WTC11 (cell line): Measurements from ENCODE around the gene PLCG2. TPM values are rescaled to one million over a fixed set of nuclear protein-coding genes. Genes with fewer than 3 reads are reported as not detected.

ENCODE experiments used
- ATAC-seq: fragments of 200-7000 bp; cut with Tn5 transposase; 2 replicates; pipeline ENCODE4 v1.10.0; 2021; ENCODE audit warnings: mild to moderate bottlenecking, moderate library complexity
- CTCF ChIA-PET: fragments of 300-600 bp; sonication (Branson Sonifier 250); formaldehyde crosslinking; loops from one replicate; lab custom pipeline; 2021; ENCODE audit warnings: antibody characterized with exemption; lab: Charles Lee
- POLR2A ChIA-PET: fragments of 350-600 bp; sonication (Branson Sonifier 250); formaldehyde crosslinking; loops from one replicate; lab custom pipeline; 2021; ENCODE audit warnings: antibody characterized with exemption; lab: Charles Lee
- DNase-seq: peaks from one replicate; pipeline ENCODE4 v3.0.0; 2021; ENCODE audit warnings: low spot score
- H3K27ac Mint-ChIP-seq: 2 replicates; pipeline ENCODE4 v1.8.0; 2021; ENCODE audit warnings: mixed read lengths
- H3K27me3 Mint-ChIP-seq: 2 replicates; pipeline ENCODE4 v1.8.0; 2021; ENCODE audit warnings: low read depth, mild to moderate bottlenecking, moderate library complexity, mixed read lengths
- H3K36me3 Mint-ChIP-seq: 2 replicates; pipeline ENCODE4 v1.8.0; 2021; ENCODE audit warnings: mixed read lengths
- H3K4me1 Mint-ChIP-seq: 2 replicates; pipeline ENCODE4 v1.8.0; 2022; ENCODE audit warnings: mixed read lengths
- H3K4me3 Mint-ChIP-seq: 2 replicates; pipeline ENCODE4 v1.8.0; 2021; ENCODE audit warnings: mild to moderate bottlenecking, moderate library complexity, mixed read lengths
- H3K9me3 Mint-ChIP-seq: 2 replicates; pipeline ENCODE4 v1.8.0; 2021; ENCODE audit warnings: mixed read lengths
- GABPB1 ChIP-seq: sonication (generic); formaldehyde crosslinking; IDR thresholded peaks from 2 replicates; pipeline ENCODE4 v1.8.1; 2023; ENCODE audit warnings: mild to moderate bottlenecking, missing genetic modification reagents
- GTF2I ChIP-seq: fragments of 250-450 bp; sonication (Bioruptor Pico); conservative IDR thresholded peaks from 2 replicates; pipeline ENCODE4 v1.4.0; 2021; ENCODE audit warnings: mild to moderate bottlenecking
- NFATC4 ChIP-seq: fragments of 250-450 bp; sonication (Bioruptor Pico); IDR thresholded peaks from 2 replicates; pipeline ENCODE4 v1.9.0; 2021; ENCODE audit warnings: mild to moderate bottlenecking
- NR2C2 ChIP-seq: sonication (generic); formaldehyde crosslinking; IDR thresholded peaks from 2 replicates; pipeline ENCODE4 v1.8.0; 2022; ENCODE audit warnings: mild to moderate bottlenecking, missing genetic modification reagents
- RORB ChIP-seq: fragments of 250-450 bp; sonication (Bioruptor Pico); IDR thresholded peaks from 2 replicates; pipeline ENCODE4 v1.9.0; 2021; ENCODE audit warnings: mild to moderate bottlenecking
- TEAD4 ChIP-seq: sonication (generic); formaldehyde crosslinking; IDR thresholded peaks from 2 replicates; pipeline ENCODE4 v1.8.0; 2022; ENCODE audit warnings: mild to moderate bottlenecking, missing genetic modification reagents
- ZNF423 ChIP-seq: fragments of 250-450 bp; sonication (Bioruptor Pico); IDR thresholded peaks from 2 replicates; pipeline ENCODE4 v2.1.2; 2022; ENCODE audit warnings: mild to moderate bottlenecking, moderate library complexity
- total RNA-seq: library from RNA; stranded (reverse); gene quantifications from 3 replicates; pipeline ENCODE4 v1.2.3, GENCODE V29; 2021
- TF ChIP-seq, protein P1 (sequence below): sonication (generic); formaldehyde crosslinking; IDR thresholded peaks from 2 replicates; pipeline ENCODE4 v1.8.0; 2022; ENCODE audit warnings: mild to moderate bottlenecking, missing genetic modification reagents
- TF ChIP-seq, protein P2 (sequence below): sonication (generic); formaldehyde crosslinking; IDR thresholded peaks from 2 replicates; pipeline ENCODE4 v1.8.1; 2023; ENCODE audit warnings: mild to moderate bottlenecking, missing genetic modification reagents, moderate library complexity
- TF ChIP-seq, protein P3 (sequence below): sonication (generic); formaldehyde crosslinking; IDR thresholded peaks from 2 replicates; pipeline ENCODE4 v1.8.0; 2022; ENCODE audit warnings: missing genetic modification reagents
- TF ChIP-seq, protein P4 (sequence below): sonication (generic); formaldehyde crosslinking; IDR thresholded peaks from 2 replicates; pipeline ENCODE4 v1.8.0; 2022; ENCODE audit warnings: mild to moderate bottlenecking, missing genetic modification reagents
- TF ChIP-seq, protein P5 (sequence below): sonication (generic); formaldehyde crosslinking; IDR thresholded peaks from 2 replicates; pipeline ENCODE4 v1.8.1; 2023; ENCODE audit warnings: mild to moderate bottlenecking, moderate library complexity, missing genetic modification reagents

PLCG2 gene
- total RNA-seq, 1 experiment from 2014 or later: 7.0 TPM

DNA sequence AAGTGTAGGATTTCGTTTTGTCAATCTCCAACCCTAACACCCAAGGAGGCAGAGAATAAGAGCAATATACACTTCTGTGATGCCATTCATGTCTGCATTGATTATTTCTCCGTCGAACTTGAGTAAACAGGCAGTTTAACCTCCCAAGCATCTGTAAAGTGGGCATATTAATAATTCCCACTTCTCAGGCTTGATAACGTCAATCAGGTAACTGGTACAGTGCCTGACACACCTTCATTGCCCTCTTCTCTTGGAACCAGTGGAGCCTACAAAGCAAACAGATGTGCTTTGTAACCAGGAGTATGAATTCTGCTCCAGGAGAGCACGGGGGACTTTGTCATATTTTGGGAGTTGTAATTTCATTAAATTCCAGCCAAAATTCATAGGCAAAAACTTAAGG, 32.5 kb upstream of the PLCG2 start:
- CTCF ChIA-PET: no interaction called here
- POLR2A ChIA-PET: no interaction called here
- peaks cover 16% of the 10 kb centered on the region for H3K4me1 Mint-ChIP-seq
- DNase-seq: no peak
- H3K4me3 Mint-ChIP-seq: peak overlapping the region; percentile 69
- H3K27me3 Mint-ChIP-seq: peaks cover 11% of the 10 kb centered on the region
- no peak overlapping the region for H3K27ac Mint-ChIP-seq
- H3K9me3 Mint-ChIP-seq: no peaks in the 10 kb centered on the region; the same call in 1 of the 2 replicates
- H3K36me3 Mint-ChIP-seq: no peaks in the 10 kb centered on the region
- TF ChIP-seq, protein P1, sequence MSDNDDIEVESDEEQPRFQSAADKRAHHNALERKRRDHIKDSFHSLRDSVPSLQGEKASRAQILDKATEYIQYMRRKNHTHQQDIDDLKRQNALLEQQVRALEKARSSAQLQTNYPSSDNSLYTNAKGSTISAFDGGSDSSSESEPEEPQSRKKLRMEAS (CRISPR knock-in tag): 0 out of 2 replicates have a peak, but pooled peaks have one; percentile 11
- TF ChIP-seq, protein P2, sequence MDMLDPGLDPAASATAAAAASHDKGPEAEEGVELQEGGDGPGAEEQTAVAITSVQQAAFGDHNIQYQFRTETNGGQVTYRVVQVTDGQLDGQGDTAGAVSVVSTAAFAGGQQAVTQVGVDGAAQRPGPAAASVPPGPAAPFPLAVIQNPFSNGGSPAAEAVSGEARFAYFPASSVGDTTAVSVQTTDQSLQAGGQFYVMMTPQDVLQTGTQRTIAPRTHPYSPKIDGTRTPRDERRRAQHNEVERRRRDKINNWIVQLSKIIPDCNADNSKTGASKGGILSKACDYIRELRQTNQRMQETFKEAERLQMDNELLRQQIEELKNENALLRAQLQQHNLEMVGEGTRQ: no peak
- TF ChIP-seq, all 79 proteins: peak for 1
- no peak for ATAC-seq

DNA sequence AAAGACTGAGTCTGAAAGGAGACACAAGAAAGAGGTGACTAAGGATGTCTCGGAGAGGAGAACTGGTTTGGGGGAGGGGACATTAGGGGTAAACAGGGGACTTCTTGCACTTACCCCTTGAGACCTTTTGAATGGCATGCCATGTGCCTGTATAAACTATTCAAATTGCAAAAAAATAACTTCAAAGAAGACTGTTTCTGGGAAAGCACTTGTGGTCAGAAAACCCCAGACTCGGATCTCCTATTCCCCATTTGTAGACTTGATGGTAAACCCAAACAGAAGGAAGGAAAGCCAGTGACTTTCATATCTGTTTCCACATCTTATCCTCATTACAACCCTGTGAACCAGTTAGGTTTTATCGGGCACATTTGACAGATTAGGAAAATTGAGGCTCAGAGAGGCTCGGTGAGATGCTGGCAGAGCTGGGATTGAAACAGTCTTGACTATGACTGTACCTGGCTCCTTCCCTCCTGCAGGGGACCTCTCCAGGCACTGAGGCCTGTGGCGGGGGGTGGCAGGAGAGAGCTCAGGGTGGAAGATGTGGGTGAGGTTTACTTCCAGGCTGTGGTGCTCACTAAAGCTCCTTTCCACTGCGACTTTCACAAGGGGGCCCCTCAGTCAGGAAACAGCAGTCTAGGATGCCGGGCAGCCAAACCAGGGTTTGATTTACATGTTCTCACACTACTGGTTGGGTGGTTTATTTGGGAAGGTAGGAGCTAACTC, 30.5 kb upstream of the PLCG2 start:
- ChIA-PET POLR2A (interaction anchor here (0.8 kb wide), 1 partner anchor 24 kb away, joined by 3 read pairs; no protein-coding TSS in a partner anchor), CTCF (interaction anchor here (0.6 to 1.6 kb wide), 13 partner anchors 11 to 330 kb away, joined by 3 to 15 read pairs (median 4); partner anchors contain the start of gene PLCG2)
- DNase-seq (no peak), ATAC-seq (peak; percentile 45)
- Mint-ChIP-seq H3K27ac (no peak overlapping the region), H3K9me3 (no peaks in the 10 kb centered on the region; the same call in 1 of the 2 replicates), H3K27me3 (peaks cover 5% of the 10 kb centered on the region), H3K4me3 (no peak overlapping the region), H3K36me3 (no peaks in the 10 kb centered on the region), H3K4me1 (peaks cover 19% of the 10 kb centered on the region)
- TF ChIP-seq, protein P3, sequence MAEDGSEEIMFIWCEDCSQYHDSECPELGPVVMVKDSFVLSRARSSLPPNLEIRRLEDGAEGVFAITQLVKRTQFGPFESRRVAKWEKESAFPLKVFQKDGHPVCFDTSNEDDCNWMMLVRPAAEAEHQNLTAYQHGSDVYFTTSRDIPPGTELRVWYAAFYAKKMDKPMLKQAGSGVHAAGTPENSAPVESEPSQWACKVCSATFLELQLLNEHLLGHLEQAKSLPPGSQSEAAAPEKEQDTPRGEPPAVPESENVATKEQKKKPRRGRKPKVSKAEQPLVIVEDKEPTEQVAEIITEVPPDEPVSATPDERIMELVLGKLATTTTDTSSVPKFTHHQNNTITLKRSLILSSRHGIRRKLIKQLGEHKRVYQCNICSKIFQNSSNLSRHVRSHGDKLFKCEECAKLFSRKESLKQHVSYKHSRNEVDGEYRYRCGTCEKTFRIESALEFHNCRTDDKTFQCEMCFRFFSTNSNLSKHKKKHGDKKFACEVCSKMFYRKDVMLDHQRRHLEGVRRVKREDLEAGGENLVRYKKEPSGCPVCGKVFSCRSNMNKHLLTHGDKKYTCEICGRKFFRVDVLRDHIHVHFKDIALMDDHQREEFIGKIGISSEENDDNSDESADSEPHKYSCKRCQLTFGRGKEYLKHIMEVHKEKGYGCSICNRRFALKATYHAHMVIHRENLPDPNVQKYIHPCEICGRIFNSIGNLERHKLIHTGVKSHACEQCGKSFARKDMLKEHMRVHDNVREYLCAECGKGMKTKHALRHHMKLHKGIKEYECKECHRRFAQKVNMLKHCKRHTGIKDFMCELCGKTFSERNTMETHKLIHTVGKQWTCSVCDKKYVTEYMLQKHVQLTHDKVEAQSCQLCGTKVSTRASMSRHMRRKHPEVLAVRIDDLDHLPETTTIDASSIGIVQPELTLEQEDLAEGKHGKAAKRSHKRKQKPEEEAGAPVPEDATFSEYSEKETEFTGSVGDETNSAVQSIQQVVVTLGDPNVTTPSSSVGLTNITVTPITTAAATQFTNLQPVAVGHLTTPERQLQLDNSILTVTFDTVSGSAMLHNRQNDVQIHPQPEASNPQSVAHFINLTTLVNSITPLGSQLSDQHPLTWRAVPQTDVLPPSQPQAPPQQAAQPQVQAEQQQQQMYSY (CRISPR knock-in tag): no peak
- 0 out of 2 replicates have a peak, but pooled peaks have one; percentile 15 for TF ChIP-seq ZNF423 (CRISPR knock-in tag)

DNA sequence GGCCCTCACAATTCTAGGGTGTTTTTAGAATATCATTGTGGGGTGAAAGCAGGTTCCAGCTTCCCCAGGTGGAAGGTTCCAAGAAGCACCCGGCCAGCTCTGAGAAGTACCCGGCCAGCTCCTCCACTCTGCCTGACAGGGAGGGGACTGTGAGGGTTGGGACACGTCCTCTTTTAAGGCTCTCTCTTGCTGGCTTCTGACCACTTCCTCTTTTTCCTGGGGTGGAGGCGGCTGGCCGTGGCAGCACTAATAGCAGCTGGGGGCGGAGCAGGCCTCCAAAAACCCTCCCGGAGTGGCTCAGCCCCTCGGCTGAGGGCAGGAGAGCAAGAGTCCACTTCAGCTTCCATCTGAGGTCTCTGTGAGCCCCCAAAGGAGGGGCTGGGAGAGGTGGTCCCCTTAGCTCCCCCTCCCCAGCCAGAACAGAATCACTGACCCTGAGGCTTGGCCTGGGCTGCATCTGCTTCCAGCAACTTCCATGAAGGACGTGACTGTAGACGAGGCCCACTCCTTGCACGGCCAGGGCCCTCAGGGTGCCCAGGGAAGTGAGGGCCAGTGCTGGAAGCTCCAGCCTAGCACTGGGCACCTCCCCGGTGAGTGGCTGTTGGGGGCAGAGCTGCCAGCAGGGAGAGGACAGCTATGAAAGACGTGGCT, 26.7 kb upstream of the PLCG2 start:
- Mint-ChIP-seq H3K9me3 (no peaks in the 10 kb centered on the region), H3K4me1 (peaks cover 11% of the 10 kb centered on the region), H3K36me3 (no peaks in the 10 kb centered on the region), H3K27ac (no peak overlapping the region), H3K4me3 (no peak overlapping the region), H3K27me3 (no peaks in the 10 kb centered on the region)
- ChIA-PET CTCF (interaction anchor here (0.5 to 1.8 kb wide), 8 partner anchors 11 to 127 kb away, joined by 3 to 8 read pairs (median 5); no protein-coding TSS in a partner anchor), POLR2A (no interaction called here)
- TF ChIP-seq GABPB1 (CRISPR knock-in tag): no peak
- ATAC-seq: peak; percentile 59
- DNase-seq: no peak

DNA sequence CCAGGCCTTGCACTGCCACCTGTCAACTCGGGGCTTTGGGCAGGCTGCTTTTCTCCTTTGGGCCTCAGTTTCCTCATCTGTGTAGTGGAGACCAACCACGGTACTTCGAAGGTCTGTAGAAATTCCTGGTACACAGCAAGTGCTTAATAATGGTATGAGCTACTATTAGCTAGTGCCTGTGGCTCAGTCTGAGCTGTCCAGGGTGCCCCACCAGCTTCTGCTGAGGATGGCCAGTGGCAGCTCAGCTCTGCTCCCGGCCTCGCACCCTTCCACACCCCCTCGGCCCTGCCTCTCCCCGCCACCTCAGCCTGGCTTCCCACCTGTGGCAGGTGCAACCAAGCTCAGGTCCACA, 26.2 kb upstream of the PLCG2 start:
- ATAC-seq (no peak), DNase-seq (no peak)
- ChIA-PET CTCF (interaction anchor here (0.7 to 1.8 kb wide), 6 partner anchors 12 to 127 kb away, joined by 3 to 8 read pairs (median 5); no protein-coding TSS in a partner anchor), POLR2A (no interaction called here)
- H3K27ac Mint-ChIP-seq: no peak overlapping the region
- no peaks in the 10 kb centered on the region for H3K27me3 Mint-ChIP-seq
- no peak for TF ChIP-seq NR2C2 (CRISPR knock-in tag)
- TF ChIP-seq RORB (CRISPR knock-in tag): no peak
- TF ChIP-seq, protein P4, sequence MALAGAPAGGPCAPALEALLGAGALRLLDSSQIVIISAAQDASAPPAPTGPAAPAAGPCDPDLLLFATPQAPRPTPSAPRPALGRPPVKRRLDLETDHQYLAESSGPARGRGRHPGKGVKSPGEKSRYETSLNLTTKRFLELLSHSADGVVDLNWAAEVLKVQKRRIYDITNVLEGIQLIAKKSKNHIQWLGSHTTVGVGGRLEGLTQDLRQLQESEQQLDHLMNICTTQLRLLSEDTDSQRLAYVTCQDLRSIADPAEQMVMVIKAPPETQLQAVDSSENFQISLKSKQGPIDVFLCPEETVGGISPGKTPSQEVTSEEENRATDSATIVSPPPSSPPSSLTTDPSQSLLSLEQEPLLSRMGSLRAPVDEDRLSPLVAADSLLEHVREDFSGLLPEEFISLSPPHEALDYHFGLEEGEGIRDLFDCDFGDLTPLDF (CRISPR knock-in tag): no peak
- TF ChIP-seq, protein P5, sequence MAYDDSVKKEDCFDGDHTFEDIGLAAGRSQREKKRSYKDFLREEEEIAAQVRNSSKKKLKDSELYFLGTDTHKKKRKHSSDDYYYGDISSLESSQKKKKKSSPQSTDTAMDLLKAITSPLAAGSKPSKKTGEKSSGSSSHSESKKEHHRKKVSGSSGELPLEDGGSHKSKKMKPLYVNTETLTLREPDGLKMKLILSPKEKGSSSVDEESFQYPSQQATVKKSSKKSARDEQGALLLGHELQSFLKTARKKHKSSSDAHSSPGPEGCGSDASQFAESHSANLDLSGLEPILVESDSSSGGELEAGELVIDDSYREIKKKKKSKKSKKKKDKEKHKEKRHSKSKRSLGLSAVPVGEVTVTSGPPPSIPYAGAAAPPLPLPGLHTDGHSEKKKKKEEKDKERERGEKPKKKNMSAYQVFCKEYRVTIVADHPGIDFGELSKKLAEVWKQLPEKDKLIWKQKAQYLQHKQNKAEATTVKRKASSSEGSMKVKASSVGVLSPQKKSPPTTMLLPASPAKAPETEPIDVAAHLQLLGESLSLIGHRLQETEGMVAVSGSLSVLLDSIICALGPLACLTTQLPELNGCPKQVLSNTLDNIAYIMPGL (CRISPR knock-in tag): no peak
- TF ChIP-seq GTF2I: no peak
- no peak for TF ChIP-seq TEAD4 (CRISPR knock-in tag)
- no peak for TF ChIP-seq NFATC4 (CRISPR knock-in tag)
- peaks cover 11% of the 10 kb centered on the region for H3K4me1 Mint-ChIP-seq
- no peak overlapping the region for H3K4me3 Mint-ChIP-seq
- H3K36me3 Mint-ChIP-seq: no peaks in the 10 kb centered on the region
- no peaks in the 10 kb centered on the region for H3K9me3 Mint-ChIP-seq
